Endothelial cell (in vitro differentiated cells): Measurements from ENCODE around the gene B3GNT7. TPM values are rescaled to one million over a fixed set of nuclear protein-coding genes. Genes with fewer than 3 reads are reported as not detected.

Experiments used
- DNase-seq: peaks from one replicate; pipeline ENCODE4 v3.0.0; 2021; ENCODE audit warnings: low spot score
- H3K27ac Mint-ChIP-seq: one replicate; pipeline ENCODE4 v1.8.0; 2021; ENCODE audit warnings: mixed read lengths, inconsistent platforms; ENCODE audit not compliant: unreplicated experiment
- H3K27me3 Mint-ChIP-seq: one replicate; pipeline ENCODE4 v1.8.0; 2021; ENCODE audit warnings: mild to moderate bottlenecking, moderate library complexity, mixed read lengths, inconsistent platforms; ENCODE audit not compliant: unreplicated experiment
- H3K36me3 Mint-ChIP-seq: one replicate; pipeline ENCODE4 v1.8.0; 2021; ENCODE audit warnings: mild to moderate bottlenecking, low read depth, mixed read lengths, inconsistent platforms; ENCODE audit not compliant: unreplicated experiment
- H3K4me1 Mint-ChIP-seq: one replicate; pipeline ENCODE4 v1.8.0; 2021; ENCODE audit warnings: mild to moderate bottlenecking, mixed read lengths, inconsistent platforms; ENCODE audit not compliant: unreplicated experiment
- H3K4me3 Mint-ChIP-seq: one replicate; pipeline ENCODE4 v1.8.0; 2021; ENCODE audit warnings: mild to moderate bottlenecking, mixed read lengths, inconsistent platforms; ENCODE audit not compliant: unreplicated experiment
- H3K9me3 Mint-ChIP-seq: one replicate; pipeline ENCODE4 v1.8.0; 2021; ENCODE audit warnings: mixed read lengths, inconsistent platforms; ENCODE audit not compliant: unreplicated experiment
- total RNA-seq: library from RNA; stranded (reverse); fragmentation: NEBNext Ultra II Directional; extraction: Animal tissue kit (Norgen Biotek cat#: 25700); gene quantifications from one replicate; pipeline ENCODE4 v1.2.1, GENCODE V29; 2021; ENCODE audit not compliant: unreplicated experiment
- TF ChIP-seq, protein P1 (sequence below): fragments of 200-600 bp; sonication (generic); IDR thresholded peaks from one replicate; pipeline ENCODE4 v1.5.0; 2021; ENCODE audit warnings: antibody characterized with exemption; ENCODE audit not compliant: unreplicated experiment

Gene B3GNT7
- total RNA-seq, 1 donor from 2014 or later: 5.3 TPM

DNA sequence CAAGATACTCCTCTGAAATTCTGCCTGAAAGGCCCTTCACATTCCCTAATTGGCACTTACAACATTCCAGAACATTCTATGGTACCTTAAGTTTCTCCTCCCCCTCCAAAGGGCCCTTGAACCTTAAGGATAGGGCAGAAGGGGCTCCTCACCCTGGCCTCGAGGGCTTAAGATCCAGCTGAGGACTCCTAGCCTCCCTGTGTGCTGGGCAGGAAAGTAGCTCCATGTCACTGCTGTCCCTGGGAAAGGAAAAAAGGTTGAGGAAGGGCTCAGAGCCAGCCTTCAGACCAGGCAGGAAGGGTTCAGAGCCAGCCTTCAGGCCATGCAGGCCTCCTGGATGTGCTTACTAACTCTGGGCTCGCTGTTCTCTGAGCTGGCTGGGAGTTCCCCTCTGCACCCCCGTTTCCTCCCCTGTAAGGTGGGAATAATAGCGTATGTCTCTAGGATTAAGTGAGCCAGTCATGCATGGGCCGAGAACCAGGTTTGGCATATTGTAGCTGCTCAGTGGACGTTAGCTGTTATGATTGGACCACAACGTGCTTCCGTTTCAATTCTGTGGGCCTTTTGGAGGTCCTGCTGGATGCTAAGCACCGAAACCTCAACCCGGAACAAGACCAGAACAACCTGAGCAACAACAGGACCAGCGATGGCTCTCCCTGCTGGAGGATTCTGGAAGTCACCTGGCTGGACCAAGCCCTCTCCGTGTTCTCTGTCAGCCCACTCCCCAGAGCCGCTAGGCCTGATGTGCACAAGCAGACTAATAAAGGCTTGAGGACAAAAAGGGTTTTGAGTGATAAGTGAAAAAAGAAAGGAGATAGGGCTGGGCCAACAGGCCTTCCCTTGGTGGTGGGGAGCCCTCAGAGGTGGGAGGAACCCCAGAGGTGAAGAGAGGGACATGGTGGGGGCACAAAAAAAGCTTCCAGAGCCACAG is 1.0 kb upstream of the B3GNT7 start:
- Mint-ChIP-seq H3K4me3 (peak overlapping the region; percentile 83), H3K27me3 (peaks cover 11% of the 10 kb centered on the region), H3K4me1 (peaks cover 3% of the 10 kb centered on the region), H3K9me3 (no peaks in the 10 kb centered on the region), H3K36me3 (no peaks in the 10 kb centered on the region), H3K27ac (no peak overlapping the region)
- no peak for DNase-seq
- TF ChIP-seq, protein P1, sequence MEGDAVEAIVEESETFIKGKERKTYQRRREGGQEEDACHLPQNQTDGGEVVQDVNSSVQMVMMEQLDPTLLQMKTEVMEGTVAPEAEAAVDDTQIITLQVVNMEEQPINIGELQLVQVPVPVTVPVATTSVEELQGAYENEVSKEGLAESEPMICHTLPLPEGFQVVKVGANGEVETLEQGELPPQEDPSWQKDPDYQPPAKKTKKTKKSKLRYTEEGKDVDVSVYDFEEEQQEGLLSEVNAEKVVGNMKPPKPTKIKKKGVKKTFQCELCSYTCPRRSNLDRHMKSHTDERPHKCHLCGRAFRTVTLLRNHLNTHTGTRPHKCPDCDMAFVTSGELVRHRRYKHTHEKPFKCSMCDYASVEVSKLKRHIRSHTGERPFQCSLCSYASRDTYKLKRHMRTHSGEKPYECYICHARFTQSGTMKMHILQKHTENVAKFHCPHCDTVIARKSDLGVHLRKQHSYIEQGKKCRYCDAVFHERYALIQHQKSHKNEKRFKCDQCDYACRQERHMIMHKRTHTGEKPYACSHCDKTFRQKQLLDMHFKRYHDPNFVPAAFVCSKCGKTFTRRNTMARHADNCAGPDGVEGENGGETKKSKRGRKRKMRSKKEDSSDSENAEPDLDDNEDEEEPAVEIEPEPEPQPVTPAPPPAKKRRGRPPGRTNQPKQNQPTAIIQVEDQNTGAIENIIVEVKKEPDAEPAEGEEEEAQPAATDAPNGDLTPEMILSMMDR: peak; percentile 22

DNA sequence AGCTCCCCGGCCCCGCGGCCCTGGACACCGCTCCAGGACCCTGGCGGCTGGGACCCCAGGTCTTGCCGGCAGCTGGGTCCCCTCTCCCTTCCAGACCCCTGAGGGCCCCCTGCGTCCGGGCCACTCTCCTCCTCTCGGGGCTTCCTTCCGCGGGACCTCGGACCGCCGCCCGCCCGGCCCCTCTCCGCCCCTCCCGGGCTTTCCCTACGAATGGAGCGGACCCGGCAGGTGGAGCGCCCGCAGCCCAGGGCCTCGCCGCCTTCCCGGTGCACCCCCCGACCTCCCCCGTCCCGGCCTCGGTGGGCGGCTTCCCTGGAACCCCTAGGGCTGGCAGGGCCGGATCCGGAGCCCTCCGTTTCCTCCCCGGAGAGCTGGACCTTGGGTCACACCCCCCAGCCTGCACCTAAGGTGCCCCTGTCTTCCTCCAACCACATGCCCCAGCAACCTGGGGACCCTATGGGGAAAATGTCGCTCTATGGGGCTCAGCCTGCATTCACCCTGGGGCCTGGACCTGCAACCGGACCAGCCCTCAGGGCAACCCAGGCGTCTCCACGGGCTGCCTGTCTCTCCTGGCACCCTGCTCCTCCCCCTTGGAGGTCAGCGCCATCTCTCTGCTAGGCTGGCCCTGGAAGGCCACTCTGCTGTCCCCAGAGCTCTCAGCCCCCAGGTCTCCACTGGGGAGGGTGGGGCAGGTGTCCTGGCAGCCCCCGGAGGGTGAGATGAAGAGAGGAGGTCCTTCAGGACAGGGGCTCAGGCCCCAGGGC is 730 bp downstream of the B3GNT7 start:
- H3K36me3 Mint-ChIP-seq: no peaks in the 10 kb centered on the region
- peaks cover 12% of the 10 kb centered on the region for H3K27me3 Mint-ChIP-seq
- TF ChIP-seq, protein P1: no peak
- no peak for DNase-seq
- H3K4me3 Mint-ChIP-seq: peak overlapping the region; percentile 51
- no peaks in the 10 kb centered on the region for H3K9me3 Mint-ChIP-seq
- no peak overlapping the region for H3K27ac Mint-ChIP-seq
- peaks cover 6% of the 10 kb centered on the region for H3K4me1 Mint-ChIP-seq

DNA sequence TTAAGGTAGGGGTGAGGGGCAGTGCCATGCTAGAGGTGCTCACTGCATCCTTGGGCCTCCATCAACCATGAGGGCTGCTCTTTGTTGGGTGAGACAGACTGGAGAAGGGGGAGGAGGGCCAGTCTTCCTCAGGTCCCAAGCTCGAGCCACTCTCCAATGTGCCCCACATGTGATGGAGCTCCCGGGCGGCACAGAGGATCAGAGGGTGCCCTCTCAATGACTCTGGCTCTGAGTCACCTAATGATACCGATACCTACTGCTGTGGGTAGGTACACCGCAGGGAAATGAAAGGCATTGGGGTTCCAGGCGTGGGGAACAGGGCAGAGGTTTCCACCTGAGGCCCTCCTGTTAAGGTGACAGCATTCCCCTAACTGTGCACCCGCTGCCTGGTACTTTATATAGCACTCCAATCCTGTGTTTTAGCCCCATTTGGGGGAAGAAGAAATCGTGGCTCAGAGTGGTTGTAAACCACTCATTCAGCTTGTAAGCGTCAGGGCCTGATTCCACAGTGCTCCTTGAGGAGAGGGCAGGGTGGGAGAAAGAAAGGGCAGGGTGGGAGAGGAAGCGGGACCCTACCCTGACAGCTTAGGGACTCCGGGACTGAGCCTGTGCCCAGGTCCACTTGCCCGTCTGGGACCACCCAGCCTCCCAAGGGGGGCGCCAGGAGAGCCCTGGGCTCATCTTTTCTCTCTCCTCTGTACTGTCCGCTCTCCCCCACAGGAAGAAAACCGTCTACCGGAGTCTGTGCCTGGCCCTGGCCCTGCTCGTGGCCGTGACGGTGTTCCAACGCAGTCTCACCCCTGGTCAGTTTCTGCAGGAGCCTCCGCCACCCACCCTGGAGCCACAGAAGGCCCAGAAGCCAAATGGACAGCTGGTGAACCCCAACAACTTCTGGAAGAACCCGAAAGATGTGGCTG is 1.8 kb downstream of the B3GNT7 start:
- H3K27ac Mint-ChIP-seq: peak overlapping the region; percentile 25
- H3K9me3 Mint-ChIP-seq: no peaks in the 10 kb centered on the region
- H3K4me3 Mint-ChIP-seq: peak overlapping the region; percentile 28
- no peaks in the 10 kb centered on the region for H3K36me3 Mint-ChIP-seq
- peaks cover 3% of the 10 kb centered on the region for H3K4me1 Mint-ChIP-seq
- TF ChIP-seq, protein P1: no peak
- DNase-seq: no peak
- peaks cover 7% of the 10 kb centered on the region for H3K27me3 Mint-ChIP-seq

DNA sequence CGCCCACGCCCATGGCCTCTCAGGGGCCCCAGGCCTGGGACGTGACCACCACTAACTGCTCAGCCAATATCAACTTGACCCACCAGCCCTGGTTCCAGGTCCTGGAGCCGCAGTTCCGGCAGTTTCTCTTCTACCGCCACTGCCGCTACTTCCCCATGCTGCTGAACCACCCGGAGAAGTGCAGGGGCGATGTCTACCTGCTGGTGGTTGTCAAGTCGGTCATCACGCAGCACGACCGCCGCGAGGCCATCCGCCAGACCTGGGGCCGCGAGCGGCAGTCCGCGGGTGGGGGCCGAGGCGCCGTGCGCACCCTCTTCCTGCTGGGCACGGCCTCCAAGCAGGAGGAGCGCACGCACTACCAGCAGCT is 2.4 kb downstream of the B3GNT7 start:
- Mint-ChIP-seq H3K4me1 (peaks cover 3% of the 10 kb centered on the region), H3K9me3 (no peaks in the 10 kb centered on the region)

More for the DNA sequence above, 2.4 kb downstream of the B3GNT7 start:
- H3K27ac Mint-ChIP-seq: no peak overlapping the region
- H3K36me3 Mint-ChIP-seq: no peaks in the 10 kb centered on the region
- TF ChIP-seq, protein P1: no peak
- H3K27me3 Mint-ChIP-seq: peaks cover 7% of the 10 kb centered on the region
- no peak for DNase-seq
- no peak overlapping the region for H3K4me3 Mint-ChIP-seq
